Spleen (tissue), 7 donors: ENCODE data around the gene RFPL1.
"Not testable (repeated sequence)": the region's sequence is repeated elsewhere in the genome, so short reads cannot be mapped to it uniquely, and the experiment has no call there.

Source experiments
- POLR2A ChIP-seq, 3 donors: fragments of 450-650 bp; IDR thresholded peaks; one replicate each; pipeline ENCODE4 v1.5.1; 2017; ENCODE audit warnings: antibody characterized with exemption in 3 of 3, mild to moderate bottlenecking in 1 of 3
- POLR2AphosphoS5 ChIP-seq, 3 donors: sonication (generic); formaldehyde crosslinking; IDR thresholded peaks; one replicate each; pipeline ENCODE4 v1.5.1; 2017; ENCODE audit warnings: antibody characterized with exemption in 3 of 3
- TF ChIP-seq, protein P1 (sequence below), 11 experiments: fragments of 200-600 bp in 7 of 11; fragments of 450-650 bp in 4 of 11; sonication (generic) in 4 of 11; IDR thresholded peaks in 8 of 11; conservative IDR thresholded peaks in 3 of 11; 1 replicate in 7 of 11; 2 replicates in 4 of 11; pipeline versions ENCODE4 v1.4.0 to v1.8.0; 2016 to 2021; ENCODE audit warnings: antibody characterized with exemption in 11 of 11, inconsistent platforms in 4 of 11, mild to moderate bottlenecking in 1 of 11
- donor health status: DM: no; HTN: no; CAD: no; lungs with moderate emphysema.
- donor health status: DM: no; HTN: no; CAD: no.
- donor health status: DM: no; HTN: no; CAD: no.

DNA sequence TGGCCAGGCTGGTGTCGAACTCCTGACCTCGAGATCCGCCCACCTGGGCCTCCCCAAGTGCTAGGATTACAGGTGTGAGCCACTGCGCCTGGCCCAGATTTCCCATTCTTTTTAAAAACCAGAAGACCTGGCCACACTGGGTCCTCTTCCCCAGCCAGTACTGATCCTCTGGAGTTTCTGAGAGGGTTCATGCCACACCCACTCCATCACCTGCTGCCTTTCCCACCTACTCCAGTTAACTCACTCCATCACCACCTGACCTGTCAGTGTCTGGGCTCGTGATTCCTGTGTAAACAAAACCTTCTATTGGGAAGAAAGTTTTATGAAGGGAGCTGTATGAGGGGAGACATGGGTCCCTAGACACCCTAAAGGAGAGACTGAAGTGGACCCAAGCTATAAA is 19.7 kb upstream of the RFPL1 start:
- TF ChIP-seq, protein P1, sequence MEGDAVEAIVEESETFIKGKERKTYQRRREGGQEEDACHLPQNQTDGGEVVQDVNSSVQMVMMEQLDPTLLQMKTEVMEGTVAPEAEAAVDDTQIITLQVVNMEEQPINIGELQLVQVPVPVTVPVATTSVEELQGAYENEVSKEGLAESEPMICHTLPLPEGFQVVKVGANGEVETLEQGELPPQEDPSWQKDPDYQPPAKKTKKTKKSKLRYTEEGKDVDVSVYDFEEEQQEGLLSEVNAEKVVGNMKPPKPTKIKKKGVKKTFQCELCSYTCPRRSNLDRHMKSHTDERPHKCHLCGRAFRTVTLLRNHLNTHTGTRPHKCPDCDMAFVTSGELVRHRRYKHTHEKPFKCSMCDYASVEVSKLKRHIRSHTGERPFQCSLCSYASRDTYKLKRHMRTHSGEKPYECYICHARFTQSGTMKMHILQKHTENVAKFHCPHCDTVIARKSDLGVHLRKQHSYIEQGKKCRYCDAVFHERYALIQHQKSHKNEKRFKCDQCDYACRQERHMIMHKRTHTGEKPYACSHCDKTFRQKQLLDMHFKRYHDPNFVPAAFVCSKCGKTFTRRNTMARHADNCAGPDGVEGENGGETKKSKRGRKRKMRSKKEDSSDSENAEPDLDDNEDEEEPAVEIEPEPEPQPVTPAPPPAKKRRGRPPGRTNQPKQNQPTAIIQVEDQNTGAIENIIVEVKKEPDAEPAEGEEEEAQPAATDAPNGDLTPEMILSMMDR (IDR thresholded peaks at IDR 0.05 in 8 of 11, conservative IDR thresholded peaks at IDR 0.05 in 3 of 11), result not testable (repeated sequence)
- TF ChIP-seq POLR2AphosphoS5, POLR2A (IDR thresholded peaks at IDR 0.05): not testable (repeated sequence)
